OCI-LY3 (cell line): ENCODE measurements around the gene IGFBP4.

ENCODE experiments used
- EZH2phosphoT487 ChIP-seq: fragments of 200-600 bp; shearing (Covaris generic); IDR thresholded peaks from 2 replicates; pipeline ENCODE4 v1.6.1; 2018; ENCODE audit warnings: antibody characterized with exemption, mixed run types, low read depth
- TF ChIP-seq, protein P1 (sequence below): fragments of 200-600, 300-600 bp; sonication (generic); IDR thresholded peaks from 2 replicates; pipeline ENCODE4 v1.5.1; 2014; ENCODE audit warnings: antibody characterized with exemption, low read length, low read depth

DNA sequence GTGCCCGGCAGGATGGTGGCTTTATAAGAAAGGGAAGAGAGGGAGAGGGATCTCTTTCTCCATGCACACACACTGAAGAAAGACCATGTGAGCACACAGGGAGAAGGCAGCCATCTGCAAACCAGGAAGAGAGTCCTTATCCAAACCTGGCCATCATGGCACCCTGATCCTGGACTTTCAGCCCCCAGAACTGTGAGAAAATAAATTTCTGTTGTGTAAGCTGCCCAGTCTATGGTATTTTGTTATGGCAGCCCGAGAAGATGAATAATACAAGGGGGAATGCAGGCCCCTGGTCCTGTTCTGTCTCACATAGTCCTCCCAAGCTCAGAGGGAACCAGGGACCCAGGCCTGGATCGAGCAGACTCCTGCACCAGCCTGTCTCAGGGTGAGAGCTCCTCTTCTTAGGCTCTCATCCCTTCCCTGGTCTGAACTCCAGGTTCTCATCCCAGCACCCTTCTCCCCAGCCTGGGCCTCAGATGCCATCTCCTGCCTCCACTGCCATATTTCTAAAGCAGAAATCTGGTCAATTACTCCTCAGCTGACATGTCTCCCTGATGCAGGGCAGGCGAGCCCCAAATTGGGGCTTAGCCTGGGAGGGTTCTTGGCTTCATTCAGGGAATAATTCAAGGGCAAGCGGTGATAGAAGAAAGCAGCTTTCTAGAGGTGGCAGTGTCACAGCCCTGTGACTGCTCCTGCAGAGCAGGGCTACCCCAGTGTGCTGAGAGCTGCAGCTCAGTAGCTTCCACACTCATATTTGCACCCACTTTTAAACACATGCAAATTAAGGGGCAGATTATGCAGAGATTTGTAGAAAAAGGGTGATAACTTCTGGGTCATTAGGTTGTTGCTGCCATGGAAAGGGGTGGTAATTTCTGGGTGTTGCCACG is 28.8 kb downstream of the IGFBP4 start:
- TF ChIP-seq, protein P1, sequence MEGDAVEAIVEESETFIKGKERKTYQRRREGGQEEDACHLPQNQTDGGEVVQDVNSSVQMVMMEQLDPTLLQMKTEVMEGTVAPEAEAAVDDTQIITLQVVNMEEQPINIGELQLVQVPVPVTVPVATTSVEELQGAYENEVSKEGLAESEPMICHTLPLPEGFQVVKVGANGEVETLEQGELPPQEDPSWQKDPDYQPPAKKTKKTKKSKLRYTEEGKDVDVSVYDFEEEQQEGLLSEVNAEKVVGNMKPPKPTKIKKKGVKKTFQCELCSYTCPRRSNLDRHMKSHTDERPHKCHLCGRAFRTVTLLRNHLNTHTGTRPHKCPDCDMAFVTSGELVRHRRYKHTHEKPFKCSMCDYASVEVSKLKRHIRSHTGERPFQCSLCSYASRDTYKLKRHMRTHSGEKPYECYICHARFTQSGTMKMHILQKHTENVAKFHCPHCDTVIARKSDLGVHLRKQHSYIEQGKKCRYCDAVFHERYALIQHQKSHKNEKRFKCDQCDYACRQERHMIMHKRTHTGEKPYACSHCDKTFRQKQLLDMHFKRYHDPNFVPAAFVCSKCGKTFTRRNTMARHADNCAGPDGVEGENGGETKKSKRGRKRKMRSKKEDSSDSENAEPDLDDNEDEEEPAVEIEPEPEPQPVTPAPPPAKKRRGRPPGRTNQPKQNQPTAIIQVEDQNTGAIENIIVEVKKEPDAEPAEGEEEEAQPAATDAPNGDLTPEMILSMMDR, result no peak
- no peak for TF ChIP-seq EZH2phosphoT487
